Measurements from ENCODE around the gene CMTM3.

Gene CMTM3

GRCh38 chr16:66634527-66635196 is 30.2 kb downstream of the CMTM3 start:
- ChIA-PET POLR2A (ENCODE audit: low non-redundant PET) (no interaction called here), CTCF (no interaction called here)
- no peak for DNase-seq (ENCODE audit: low spot score)
- TF ChIP-seq, protein P1, sequence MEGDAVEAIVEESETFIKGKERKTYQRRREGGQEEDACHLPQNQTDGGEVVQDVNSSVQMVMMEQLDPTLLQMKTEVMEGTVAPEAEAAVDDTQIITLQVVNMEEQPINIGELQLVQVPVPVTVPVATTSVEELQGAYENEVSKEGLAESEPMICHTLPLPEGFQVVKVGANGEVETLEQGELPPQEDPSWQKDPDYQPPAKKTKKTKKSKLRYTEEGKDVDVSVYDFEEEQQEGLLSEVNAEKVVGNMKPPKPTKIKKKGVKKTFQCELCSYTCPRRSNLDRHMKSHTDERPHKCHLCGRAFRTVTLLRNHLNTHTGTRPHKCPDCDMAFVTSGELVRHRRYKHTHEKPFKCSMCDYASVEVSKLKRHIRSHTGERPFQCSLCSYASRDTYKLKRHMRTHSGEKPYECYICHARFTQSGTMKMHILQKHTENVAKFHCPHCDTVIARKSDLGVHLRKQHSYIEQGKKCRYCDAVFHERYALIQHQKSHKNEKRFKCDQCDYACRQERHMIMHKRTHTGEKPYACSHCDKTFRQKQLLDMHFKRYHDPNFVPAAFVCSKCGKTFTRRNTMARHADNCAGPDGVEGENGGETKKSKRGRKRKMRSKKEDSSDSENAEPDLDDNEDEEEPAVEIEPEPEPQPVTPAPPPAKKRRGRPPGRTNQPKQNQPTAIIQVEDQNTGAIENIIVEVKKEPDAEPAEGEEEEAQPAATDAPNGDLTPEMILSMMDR (conservative IDR thresholded peaks at IDR 0.05; ENCODE audit: low read depth), result no peak
- H3K27ac ChIP-seq, result no peak overlapping the region

DNA sequence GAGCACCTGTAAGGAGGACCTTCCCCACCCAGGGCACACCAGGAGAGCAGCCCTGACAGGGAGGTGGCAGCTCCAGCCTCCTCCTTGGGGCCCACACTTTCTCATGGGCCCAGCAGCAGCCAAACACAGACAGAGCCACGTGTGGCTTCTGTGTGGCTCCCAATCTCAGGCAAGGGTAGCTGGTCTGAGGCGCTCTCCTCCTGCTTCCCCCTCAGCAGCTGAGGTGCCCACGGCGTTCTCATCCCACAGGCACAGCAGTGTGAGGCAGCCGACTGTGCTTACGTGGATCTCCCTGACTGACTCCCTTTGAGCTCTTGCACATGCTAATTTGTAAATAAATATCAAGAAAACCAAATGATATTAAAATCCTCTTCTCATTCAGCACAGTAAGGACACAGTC is 30.9 kb downstream of the CMTM3 start:
- ChIA-PET POLR2A (ENCODE audit: low non-redundant PET) (no interaction called here), CTCF (no interaction called here)
- no peak overlapping the region for H3K27ac ChIP-seq
- TF ChIP-seq, protein P1 (conservative IDR thresholded peaks at IDR 0.05; ENCODE audit: low read depth), result no peak
- no peak for DNase-seq (ENCODE audit: low spot score)

GRCh38 chr16:66636199-66636598 is 31.7 kb downstream of the CMTM3 start:
- POLR2A ChIA-PET (ENCODE audit: low non-redundant PET), result no interaction called here
- TF ChIP-seq, protein P1 (conservative IDR thresholded peaks at IDR 0.05; ENCODE audit: low read depth), result no peak
- no peak for DNase-seq (ENCODE audit: low spot score)
- H3K27ac ChIP-seq, result no peak overlapping the region
- CTCF ChIA-PET, result interaction anchor here (0.8 kb wide), 1 partner anchor 14 kb away, joined by 10 read pairs; no protein-coding TSS in a partner anchor

- CTCF ChIA-PET, result no interaction called here
- POLR2A ChIA-PET (ENCODE audit: low non-redundant PET), result no interaction called here
- no peak for DNase-seq (ENCODE audit: low spot score)
- H3K27ac ChIP-seq, result no peak overlapping the region
- TF ChIP-seq, protein P1 (conservative IDR thresholded peaks at IDR 0.05; ENCODE audit: low read depth), result no peak
These were observed 33.3 kb downstream of the CMTM3 start for GRCh38 chr16:66637806-66638205.

DNA sequence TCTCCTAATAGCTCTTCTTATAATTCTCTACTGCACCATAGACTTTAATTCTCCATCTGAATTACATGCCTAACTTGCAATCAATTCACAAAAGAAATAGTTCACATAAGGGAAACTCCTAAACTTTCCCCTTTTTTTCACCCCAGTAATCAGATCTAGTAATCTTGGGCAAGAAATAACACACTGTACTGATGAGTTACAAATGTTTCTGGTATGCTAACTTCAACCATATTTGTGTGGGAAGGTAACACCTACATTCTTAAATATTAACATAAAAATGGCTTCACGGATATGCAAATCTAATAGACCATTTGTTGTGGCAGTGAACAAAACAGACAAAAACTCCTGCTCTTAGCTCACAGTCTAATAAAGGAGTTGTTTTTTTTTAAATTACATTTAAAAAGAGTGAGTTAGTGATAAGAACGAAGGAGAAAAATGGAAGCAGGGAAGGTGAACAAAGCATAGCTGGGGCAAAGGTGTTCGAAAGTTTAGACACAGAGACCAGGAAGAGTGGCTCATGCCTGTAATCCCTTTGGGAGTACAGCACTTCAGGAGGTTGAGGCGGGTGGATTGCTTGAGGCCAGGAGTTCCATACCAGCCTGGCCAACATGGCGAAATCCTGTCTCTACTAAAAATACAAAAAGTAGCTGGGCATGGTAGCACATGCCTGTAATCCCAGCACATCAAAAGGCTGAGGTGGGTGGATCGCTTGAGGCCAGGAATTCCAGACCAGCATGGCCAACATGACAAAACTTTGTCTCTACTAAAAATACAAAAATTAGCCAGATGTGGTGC is 34.8 kb downstream of the CMTM3 start:
- DNase-seq (ENCODE audit: low spot score), result peak; percentile 50
- TF ChIP-seq, protein P1 (conservative IDR thresholded peaks at IDR 0.05; ENCODE audit: low read depth), result no peak
- POLR2A ChIA-PET (ENCODE audit: low non-redundant PET), result no interaction called here
- peak overlapping the region; percentile 57 for H3K27ac ChIP-seq
- CTCF ChIA-PET, result interaction anchor here (0.6 to 3.0 kb wide), 2 partner anchors 12 to 911 kb away, joined by 5 to 15 read pairs; no protein-coding TSS in a partner anchor

GRCh38 chr16:66640724-66641314 is 36.3 kb downstream of the CMTM3 start:
- TF ChIP-seq, protein P1 (conservative IDR thresholded peaks at IDR 0.05; ENCODE audit: low read depth), result no peak
- no peak for DNase-seq (ENCODE audit: low spot score)
- POLR2A ChIA-PET (ENCODE audit: low non-redundant PET), result no interaction called here
- CTCF ChIA-PET, result interaction anchor here (0.5 to 3.0 kb wide), 2 partner anchors 10 to 605 kb away, joined by 7 to 15 read pairs; no protein-coding TSS in a partner anchor
- H3K27ac ChIP-seq, result no peak overlapping the region
